OCI-LY7 (cell line): Measurements from ENCODE around the gene PNO1. TPM values are rescaled to one million over a fixed set of nuclear protein-coding genes. Genes with fewer than 3 reads are reported as not detected.

Source experiments
- BruUV-seq: library from RNA; stranded (reverse); fragments of 400-500 nt; replicated peaks from 2 replicates; lab custom pipeline; 2021; lab: Mats Ljungman, UMichigan
- CTCF ChIA-PET: fragments of 300-600 bp; sonication (Branson Sonifier 250); formaldehyde crosslinking; loops from one replicate; lab custom pipeline; 2022; ENCODE audit warnings: antibody characterized with exemption; ENCODE audit not compliant: unreplicated experiment; lab: Charles Lee
- POLR2A ChIA-PET: fragments of 300-600 bp; sonication (Branson Sonifier 250); formaldehyde crosslinking; loops from one replicate; lab custom pipeline; 2022; ENCODE audit warnings: antibody characterized with exemption; lab: Charles Lee
- DNase-seq: peaks from one replicate; pipeline ENCODE4 v3.0.0-alpha.2; 2015; ENCODE audit warnings: low spot score
- H2AFZ ChIP-seq: fragments of 200-600 bp; sonication (generic), shearing (Covaris generic); 2 replicates; pipeline ENCODE4 v1.6.1; 2014; ENCODE audit warnings: mild to moderate bottlenecking, antibody characterized with exemption, low read length, moderate library complexity
- H3K27ac ChIP-seq: fragments of 200-600 bp; sonication (generic); 2 replicates; pipeline ENCODE4 v1.5.1; 2014; ENCODE audit warnings: mixed run types, low read depth, mild to moderate bottlenecking, moderate library complexity, low read length, inconsistent platforms; ENCODE audit not compliant: poor library complexity, severe bottlenecking
- H3K36me3 ChIP-seq: fragments of 200-600 bp; sonication (generic); 2 replicates; pipeline ENCODE4 v1.6.1; 2014; ENCODE audit warnings: mild to moderate bottlenecking, antibody characterized with exemption, low read length, moderate library complexity, mixed read lengths; ENCODE audit not compliant: insufficient read depth
- H3K4me1 ChIP-seq: fragments of 200-600 bp; sonication (generic); 2 replicates; pipeline ENCODE4 v1.5.1; 2014; ENCODE audit warnings: mild to moderate bottlenecking, low read length; ENCODE audit not compliant: insufficient read depth, poor library complexity, severe bottlenecking
- H3K4me2 ChIP-seq: fragments of 200-600 bp; sonication (generic); 2 replicates; pipeline ENCODE4 v1.6.1; 2014; ENCODE audit warnings: mild to moderate bottlenecking, low read length
- H3K4me3 ChIP-seq: fragments of 200-600 bp; sonication (generic); 2 replicates; pipeline ENCODE4 v1.5.1; 2014; ENCODE audit warnings: mild to moderate bottlenecking, low read depth, low read length; ENCODE audit not compliant: poor library complexity, severe bottlenecking
- H3K79me2 ChIP-seq: fragments of 200-600 bp; sonication (generic); 2 replicates; pipeline ENCODE4 v1.6.1; 2016; ENCODE audit warnings: low read depth, mild to moderate bottlenecking, low read length, moderate library complexity, mixed read lengths; ENCODE audit not compliant: insufficient read depth
- H3K9me2 ChIP-seq: fragments of 200-600 bp; sonication (generic); 2 replicates; pipeline ENCODE4 v1.6.1; 2016; ENCODE audit warnings: mild to moderate bottlenecking, low read length, mixed read lengths; ENCODE audit not compliant: insufficient read depth
- H3K9me3 ChIP-seq: fragments of 200-600 bp; sonication (generic); 2 replicates; pipeline ENCODE4 v1.6.1; 2014; ENCODE audit warnings: mild to moderate bottlenecking, mixed run types, low read length, mixed read lengths
- H4K20me1 ChIP-seq: fragments of 200-600 bp; sonication (generic); 2 replicates; pipeline ENCODE4 v1.6.1; 2014; ENCODE audit warnings: mild to moderate bottlenecking, antibody characterized with exemption, low read length, moderate library complexity, mixed read lengths; ENCODE audit not compliant: insufficient read depth
- CTCF ChIP-seq: fragments of 200-600 bp; sonication (generic); conservative IDR thresholded peaks from 2 replicates; pipeline ENCODE4 v1.5.1; 2014; ENCODE audit warnings: mild to moderate bottlenecking, antibody characterized with exemption, low read length, moderate library complexity, mixed read lengths
- EZH2phosphoT487 ChIP-seq: fragments of 200-600 bp; sonication (generic); IDR thresholded peaks from 2 replicates; pipeline ENCODE4 v1.6.1; 2018; ENCODE audit warnings: low read depth, borderline replicate concordance, mild to moderate bottlenecking, mixed run types, antibody characterized with exemption, low read length, moderate library complexity, mixed read lengths
- intact Hi-C: fragments of 100-400 bp; cut with micrococcal nuclease; formaldehyde crosslinking; loops from one replicate; pipeline ENCODE4 v1.10.0; 2022; ENCODE audit not compliant: unreplicated experiment
- total RNA-seq, 2 experiments: library from RNA; depleted of rRNA in 1 of 2; stranded (reverse); fragments of >200 nt in 1 of 2; shearing (Covaris generic) in 1 of 2; gene quantifications; 2 replicates each; pipeline ENCODE4 v1.2.3, GENCODE V29; 2014 to 2022

Gene PNO1
- total RNA-seq, 2 experiments from 2014 or later: 18.6 to 22.5 TPM

- Histone ChIP-seq H3K4me2 (peak overlapping the region; percentile 61), H3K4me3 (peak overlapping the region; percentile 47), H3K27ac (peak overlapping the region; percentile 96), H3K36me3 (no peaks in the 10 kb centered on the region), H4K20me1 (no peaks in the 10 kb centered on the region), H3K9me3 (no peaks in the 10 kb centered on the region), H3K9me2 (no peaks in the 10 kb centered on the region), H2AFZ (peak overlapping the region; percentile 76; the same call in 1 of the 2 replicates), H3K4me1 (peaks cover 48% of the 10 kb centered on the region), H3K79me2 (no peaks in the 10 kb centered on the region)
- ChIA-PET CTCF (interaction anchor here (0.8 to 1.8 kb wide), 6 partner anchors 13 to 170 kb away, joined by 3 to 6 read pairs (median 3); no protein-coding TSS in a partner anchor), POLR2A (interaction anchor here (0.6 to 1.8 kb wide), 7 partner anchors 15 to 167 kb away, joined by 3 to 5 read pairs (median 3); no protein-coding TSS in a partner anchor)
- BruUV-seq: no TSS peak
- peak; percentile 78 for DNase-seq
- intact Hi-C loops: loop anchor here (1.0 to 5.0 kb wide), 10 partner anchors 35 to 319 kb away; partner anchors contain the start of genes C1D and PNO1
- no peak for TF ChIP-seq EZH2phosphoT487
- peak; percentile 100 for TF ChIP-seq CTCF
Observed at GRCh38 chr2:68121873-68122679, 35.6 kb upstream of the PNO1 start.

GRCh38 chr2:68122680-68122964 is 35.1 kb upstream of the PNO1 start:
- Histone ChIP-seq H3K27ac (no peak overlapping the region), H3K4me1 (peaks cover 53% of the 10 kb centered on the region), H4K20me1 (no peaks in the 10 kb centered on the region), H3K4me2 (peak overlapping the region; percentile 61; the same call in 1 of the 2 replicates), H3K9me2 (no peaks in the 10 kb centered on the region), H2AFZ (peak overlapping the region; percentile 76; the same call in 1 of the 2 replicates), H3K36me3 (no peaks in the 10 kb centered on the region), H3K4me3 (no peak overlapping the region), H3K79me2 (no peaks in the 10 kb centered on the region), H3K9me3 (no peaks in the 10 kb centered on the region)
- BruUV-seq: no TSS peak
- POLR2A ChIA-PET: interaction anchor here (0.6 to 1.8 kb wide), 4 partner anchors 14 to 166 kb away, joined by 3 to 5 read pairs (median 4); no protein-coding TSS in a partner anchor
- TF ChIP-seq CTCF (peak; percentile 56), EZH2phosphoT487 (no peak)
- CTCF ChIA-PET: interaction anchor here (1.5 to 1.8 kb wide), 3 partner anchors 14 to 169 kb away, joined by 3 to 6 read pairs (median 5); no protein-coding TSS in a partner anchor
- intact Hi-C loops: loop anchor here (1.0 to 5.0 kb wide), 9 partner anchors 35 to 319 kb away; partner anchors contain the start of genes C1D and PNO1
- no peak for DNase-seq
